ENCODE data around the gene HSP90B1.

Gene HSP90B1

DNA sequence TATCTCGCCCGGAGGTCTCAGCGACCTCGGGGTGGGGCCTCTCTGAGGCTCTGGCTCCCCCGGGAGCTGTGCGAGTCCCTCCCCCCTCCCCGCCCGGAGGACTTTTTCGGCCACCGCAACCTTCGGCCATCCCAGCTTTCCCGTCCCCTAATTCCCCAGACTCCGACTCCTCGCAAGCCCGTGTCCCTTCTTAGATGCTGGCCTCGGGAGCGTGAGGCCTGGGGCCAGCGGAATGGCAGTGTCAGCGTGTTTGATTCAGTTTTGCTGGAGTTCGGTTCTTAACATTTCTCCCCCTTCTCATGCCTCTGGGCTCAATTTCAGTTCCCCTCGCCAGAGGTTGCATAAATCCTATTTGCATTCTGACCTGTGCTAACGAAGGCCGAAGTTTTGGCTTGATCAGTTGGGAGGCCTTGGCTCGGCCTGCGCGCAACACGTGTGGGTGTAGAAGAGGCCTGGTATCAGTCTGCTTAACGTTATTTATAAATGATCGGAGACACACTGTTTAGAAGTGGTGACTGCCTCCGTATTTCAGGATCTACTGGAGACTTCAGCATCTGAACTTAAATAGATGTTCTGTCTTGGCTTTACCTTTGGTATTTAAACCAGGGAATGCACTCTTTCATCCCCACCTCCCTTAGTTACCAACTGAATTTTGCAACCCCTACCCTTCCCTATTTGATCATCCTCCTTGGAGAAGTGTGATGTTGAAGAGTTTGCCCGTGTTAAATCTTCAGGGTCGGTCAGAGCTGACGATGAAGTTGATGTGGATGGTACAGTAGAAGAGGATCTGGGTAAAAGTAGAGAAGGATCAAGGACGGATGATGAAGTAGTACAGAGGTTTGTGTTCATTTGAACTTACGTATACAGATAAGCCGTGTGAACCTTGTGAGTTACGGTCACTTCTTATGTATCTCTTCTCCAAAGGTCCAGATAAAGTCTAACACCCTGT, 851 bp downstream of the HSP90B1 start:
- no peak for DNase-seq

DNA sequence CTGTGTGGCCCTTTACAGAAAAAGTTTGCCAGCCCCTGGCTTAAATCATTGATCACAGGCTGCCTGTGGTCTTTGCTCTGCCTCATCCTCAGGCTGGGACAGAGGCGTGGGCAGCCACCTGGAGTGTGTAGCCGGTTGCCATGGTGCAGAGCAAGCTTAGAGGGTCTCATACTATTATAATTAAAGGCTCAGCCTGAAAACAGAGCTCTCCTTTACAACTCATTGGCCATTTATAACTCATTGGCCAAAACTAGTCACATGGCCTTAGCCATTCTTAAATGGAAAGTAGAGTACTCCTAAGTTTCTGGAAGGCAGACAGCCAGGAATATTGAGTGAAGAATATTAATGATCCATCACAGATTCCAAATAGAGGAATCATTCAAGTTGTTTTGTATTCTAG, 3.0 kb downstream of the HSP90B1 start:
- DNase-seq = no peak

DNA sequence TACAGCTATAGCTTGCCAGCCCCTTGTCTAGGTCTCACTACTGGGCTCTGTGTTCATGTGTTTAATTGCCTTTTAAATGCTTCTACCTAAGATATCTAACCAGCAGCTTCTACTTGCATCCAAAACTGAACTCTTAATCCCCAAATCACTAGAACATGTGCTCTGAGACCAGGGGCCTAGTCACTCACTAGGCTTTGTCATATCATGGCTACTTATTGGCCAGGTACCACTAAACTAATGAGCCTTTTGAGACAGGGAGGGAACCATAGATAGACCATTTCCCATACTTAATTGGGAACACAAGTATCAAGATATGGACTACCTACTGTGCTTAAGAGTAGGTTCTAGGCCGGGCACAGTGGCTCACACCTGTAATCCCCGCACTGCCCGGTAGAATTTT, 6.5 kb downstream of the HSP90B1 start:
- DNase-seq = no peak

DNA sequence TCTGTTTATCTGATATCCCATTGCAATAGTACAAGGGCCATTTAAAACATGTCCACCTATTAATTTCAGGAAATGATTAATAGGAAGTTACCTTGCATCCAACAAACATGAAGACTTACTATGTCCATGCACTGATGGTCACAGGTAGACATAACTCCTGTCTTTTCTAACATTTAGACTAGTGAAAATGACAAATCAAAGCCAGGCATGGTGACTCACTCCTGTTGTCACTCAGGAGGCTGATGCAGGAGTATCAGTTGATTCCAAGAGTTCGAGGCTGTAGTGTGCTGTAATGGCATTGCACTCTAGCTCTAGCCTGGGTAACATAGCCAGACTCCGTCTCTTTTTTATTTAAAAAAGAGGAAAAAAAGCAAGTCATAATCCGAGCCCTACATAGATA, 14.8 kb downstream of the HSP90B1 start:
- no peak for DNase-seq

DNA sequence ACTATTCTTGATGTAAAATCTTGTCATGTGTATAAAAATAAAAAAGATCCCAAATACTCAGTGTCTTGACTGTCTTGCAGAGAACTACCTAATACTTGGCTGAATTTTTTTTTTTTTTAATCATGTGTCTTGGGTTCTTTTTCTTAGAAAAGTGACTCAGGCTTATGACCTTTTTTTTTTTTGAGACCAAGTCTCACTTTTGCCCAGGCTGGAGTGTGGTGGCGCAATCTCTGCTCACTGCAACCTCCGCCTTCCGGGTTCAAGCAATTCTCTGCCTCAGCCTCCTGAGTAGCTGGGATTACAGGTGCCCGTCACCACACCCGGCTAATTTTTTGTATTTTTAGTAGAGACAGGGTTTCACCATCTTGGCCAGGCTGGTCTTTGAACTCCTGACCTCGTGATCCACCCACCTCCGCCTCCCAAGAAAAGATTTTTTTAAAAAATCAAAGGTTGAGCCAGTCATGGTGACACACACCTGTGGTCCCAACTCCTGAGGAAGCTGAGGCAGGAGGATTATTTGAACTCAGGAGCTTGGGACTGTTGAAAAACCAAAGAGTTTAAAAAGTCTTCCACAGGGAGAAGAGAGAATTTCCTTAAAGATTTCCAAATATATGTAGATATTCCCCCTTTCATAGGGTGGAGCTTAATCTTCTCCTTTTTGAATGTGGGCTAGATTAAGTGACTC, 17.8 kb downstream of the HSP90B1 start:
- no peak for DNase-seq

DNA sequence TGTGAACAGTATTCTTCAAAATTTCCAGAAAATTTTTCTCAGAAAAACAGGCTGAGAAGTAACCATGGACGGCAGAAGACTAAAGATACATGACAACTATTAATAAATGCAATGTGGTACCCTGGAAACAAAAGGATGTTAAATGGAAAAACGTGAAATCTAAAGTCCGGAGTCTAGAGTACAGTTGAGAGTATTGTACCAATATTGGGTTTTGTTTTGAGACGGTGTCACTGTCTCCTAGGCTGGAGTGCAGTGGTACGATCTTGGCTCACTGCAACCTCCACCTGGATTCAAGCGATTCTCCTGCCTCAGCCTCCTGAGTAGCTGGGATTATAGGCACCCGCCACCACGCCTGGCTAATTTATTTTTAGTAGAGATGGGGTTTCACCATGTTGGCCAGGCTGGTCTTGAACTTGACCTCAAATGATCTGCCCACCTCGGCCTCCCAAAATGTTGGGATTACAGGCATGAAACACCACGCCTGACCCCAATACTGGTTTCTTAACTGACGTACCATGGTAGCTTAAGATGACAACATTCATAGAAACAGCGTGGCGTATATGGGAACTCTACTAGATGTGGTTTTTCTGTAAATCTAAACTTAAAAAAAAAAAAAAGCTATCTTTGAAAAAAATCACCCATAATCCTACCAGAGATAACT, 18.7 kb downstream of the HSP90B1 start:
- no peak for DNase-seq

DNA sequence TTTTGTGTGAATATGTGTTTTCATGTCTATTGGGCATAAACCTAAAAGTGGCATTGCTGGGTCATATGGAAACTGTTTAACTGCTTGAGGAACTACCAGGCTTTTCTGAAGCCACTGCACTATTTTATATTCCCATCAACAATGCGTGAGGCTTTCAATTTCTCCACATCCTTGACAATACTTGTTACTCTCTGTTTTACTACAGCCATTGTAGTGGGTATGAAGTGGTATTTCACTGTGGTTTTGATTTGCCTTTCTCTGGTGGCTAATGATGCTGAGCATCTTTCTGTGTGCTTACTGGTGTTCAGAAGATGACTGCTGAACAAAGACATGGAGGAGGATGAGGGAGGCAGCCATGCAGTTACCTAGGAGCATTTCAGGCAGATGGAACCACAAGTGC, 22.3 kb downstream of the HSP90B1 start:
- DNase-seq = no peak

DNA sequence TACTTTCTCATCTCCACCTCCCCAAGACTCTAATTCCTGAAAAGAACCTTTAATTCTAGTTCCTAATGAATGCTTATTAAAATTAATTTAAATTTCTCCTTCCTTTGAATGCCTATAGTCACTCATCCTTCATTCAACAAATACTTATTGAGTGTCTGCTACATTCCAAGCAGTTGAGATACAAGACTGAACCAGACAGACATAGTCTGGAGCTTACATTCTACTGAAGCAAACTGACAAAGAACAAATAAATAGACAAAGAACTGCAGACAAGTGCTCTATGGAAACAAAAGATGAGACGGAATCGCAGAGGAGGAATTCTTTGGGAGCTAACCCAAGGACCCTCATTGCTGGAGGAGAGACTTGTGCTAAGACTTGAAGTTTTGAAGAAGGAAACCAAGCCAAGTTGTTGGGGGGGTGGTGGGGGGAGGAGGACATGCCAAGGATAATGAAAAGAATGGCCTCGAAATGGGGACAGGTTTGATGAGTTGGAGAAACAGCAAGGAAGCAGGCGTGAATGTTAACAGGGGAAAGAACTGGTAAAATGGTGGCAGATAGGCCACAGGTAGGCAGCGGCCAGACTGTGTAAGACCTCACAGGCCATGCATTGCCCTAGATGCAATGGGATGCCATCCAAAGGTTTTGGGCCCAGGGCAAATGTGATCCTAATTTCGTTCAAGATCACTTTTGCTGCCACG, 25.8 kb downstream of the HSP90B1 start:
- no peak for DNase-seq

DNA sequence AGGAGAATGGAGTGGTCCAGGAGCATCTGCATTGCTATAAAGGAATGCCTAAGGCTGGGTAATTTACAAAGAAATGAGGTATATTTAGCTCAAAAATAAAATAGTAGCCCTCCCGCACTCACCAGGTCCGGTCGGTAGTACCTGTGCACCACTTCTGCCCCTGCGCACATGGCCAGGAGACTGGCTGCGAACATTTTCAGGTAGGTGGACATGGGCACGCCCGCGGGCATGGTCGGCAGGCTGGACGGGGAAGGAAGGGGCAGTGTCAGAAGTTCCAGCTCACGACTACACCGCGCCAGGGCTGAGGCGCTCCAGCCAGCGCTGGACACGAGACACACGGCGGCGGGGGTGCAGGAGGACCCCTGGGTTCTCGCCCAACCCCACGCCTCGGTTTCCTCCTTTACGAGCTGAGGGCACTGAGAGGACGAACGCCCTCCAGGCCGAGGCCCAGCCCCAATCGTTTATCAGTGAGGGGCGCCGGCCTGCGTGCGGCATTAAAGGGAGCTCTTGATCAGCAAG, 26.4 kb downstream of the HSP90B1 start:
- no peak for DNase-seq

DNA sequence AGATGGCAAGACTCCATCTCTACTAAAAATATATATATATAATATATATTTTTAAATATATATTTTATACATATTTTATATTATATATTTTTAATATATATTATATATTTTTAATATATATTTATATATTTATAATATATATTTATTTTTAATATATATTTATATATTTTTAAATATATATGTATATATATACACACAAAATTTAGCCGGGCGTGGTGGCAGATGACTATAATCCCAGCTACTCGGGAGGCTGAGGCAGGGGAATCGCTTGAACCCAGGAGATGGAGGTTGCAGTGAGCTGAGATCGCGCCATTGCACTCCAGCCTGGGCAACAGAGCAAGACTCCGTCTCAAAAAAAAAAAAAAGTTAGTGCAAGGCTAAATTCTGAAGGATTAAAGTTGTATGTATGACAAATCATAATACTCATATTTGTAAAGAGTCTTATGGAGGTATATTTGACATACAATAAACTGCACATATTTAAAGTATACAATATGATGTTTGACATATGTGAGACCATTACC, 27.7 kb downstream of the HSP90B1 start:
- DNase-seq = no peak

DNA sequence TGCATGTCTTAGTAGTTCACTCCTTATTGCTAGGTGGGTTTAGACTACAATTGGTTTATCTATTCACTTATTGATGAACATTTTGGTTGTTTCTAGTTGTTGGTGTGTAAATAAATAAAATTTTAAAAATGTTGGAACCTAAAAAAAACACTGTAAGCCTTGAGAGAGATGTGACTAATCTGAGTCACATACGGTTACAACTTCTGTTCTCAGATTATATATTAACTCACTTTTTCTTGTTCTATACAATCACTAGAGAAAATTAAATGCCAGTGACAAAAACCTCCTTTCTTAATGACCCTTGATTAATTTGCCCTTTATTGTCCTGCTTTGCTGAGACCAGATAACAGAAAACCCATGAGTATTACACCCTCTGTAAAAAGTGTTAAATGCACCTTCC, 28.4 kb downstream of the HSP90B1 start:
- no peak for DNase-seq

DNA sequence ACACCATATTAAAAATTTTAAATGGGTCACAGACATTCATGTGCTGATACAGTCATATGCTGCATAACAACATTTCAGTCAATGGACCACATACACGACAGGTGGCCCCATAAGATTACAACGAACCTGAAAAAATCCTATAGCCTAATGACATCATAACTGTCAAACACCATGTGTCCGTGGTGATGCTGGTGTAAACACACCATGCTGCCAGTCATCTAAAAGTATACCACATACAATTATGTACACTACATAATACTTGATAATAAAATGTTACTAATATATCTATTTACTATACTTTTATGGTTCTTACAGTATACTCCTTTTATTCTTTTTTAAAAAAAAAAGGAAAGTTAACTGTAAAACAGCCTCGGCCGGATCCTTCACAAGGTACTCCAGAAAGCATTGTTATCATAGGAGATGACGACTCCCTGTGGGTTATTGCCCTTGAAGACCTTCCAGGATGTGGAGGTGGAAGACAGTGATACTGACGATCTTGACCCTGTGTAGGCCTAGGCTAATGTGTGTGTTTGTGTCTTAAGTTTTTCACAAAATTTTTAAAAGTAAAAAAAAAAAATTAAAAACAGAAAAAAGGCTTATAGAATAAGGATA, 30.5 kb downstream of the HSP90B1 start:
- DNase-seq = no peak

DNA sequence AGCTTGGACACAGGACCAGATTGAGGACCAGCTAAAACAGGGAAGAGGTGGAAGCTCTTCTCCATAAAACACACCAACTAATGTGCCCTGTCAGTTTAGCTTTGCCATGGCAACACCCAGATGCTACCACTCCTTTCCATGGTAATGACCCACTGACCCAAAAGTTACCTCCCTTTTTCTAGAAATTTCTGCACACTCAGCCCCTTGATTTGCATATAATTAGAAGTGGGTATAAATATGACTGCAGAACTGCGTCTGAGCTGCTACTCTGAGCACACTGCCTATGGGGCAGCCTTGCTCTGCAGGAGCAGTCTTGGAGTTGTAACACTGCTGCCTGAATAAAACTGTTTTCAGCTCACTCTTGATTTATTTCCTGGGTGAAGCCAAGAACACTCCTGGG, 32.3 kb downstream of the HSP90B1 start:
- DNase-seq = no peak

DNA sequence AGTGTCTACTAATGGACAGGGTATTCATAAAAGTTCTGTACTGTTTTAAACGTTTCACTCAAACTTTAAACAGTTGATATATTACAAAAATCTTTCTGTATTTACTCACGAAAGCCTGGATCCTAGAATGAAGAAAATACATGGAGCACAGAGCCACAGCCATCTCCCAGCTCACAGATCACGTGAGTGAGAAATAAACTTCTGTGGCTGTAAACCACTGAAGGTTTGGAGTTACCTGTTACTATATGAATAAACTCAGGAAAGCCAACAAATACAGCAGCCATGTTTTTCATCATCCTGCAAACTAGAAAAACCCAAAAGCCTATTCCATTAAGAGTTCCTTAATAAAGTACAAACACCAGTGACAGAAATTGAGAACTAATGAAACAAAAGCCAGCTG, 34.6 kb downstream of the HSP90B1 start:
- DNase-seq = no peak

DNA sequence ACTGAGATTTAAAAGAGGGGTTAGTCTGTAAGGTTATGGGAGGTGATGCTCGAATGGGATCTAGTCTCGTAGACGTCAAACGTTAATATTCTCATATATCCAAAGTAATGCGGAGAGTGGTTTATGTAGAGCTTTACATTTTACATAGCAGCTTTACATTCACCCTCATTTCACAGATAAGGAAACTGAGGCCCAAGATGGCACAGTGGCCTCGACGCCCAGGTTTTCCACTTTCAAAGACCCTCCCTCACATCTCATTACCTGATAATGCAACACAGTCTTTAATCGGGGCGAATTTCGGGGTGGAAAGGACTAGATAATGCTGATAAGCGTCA, 35.0 kb downstream of the HSP90B1 start:
- DNase-seq = no peak

DNA sequence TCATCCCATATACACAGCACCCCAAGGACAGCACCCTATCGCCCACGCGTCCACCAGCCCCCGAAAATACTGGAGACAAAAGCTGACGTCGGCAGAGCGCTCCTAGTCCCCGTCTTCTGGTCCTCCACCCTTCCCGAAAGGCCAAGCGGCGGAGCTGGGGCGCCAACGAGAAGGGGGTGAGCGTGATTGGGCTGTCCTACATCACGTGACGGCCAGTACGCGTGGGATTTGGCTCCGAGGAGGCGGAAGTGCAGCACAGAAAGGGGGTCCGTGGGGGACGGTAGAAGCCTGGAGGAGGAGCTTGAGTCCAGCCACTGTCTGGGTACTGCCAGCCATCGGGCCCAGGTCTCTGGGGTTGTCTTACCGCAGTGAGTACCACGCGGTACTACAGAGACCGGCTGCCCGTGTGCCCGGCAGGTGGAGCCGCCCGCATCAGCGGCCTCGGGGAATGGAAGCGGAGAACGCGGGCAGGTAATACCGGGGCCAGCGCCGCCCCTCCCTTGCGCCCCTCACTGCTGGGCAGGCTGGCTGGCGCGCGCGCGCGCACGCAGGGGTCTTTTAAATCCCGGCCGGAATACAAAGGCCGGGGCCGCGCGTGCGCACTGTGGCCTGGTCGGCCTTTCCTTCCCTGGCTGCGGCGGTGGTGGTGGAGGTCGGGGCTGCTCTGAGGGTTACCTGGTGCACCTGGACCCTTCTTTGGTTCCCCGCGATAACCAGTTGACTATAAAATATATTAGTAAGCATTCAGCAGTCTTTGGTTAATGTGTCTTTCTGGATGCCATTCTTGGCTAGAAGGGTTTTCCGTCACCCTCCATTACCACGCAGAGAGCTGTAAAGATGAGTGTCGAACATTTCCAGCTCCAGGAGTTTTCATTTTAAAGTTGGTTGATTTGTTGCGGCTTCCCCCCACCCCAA, 35.6 kb downstream of the HSP90B1 start, which contains the start of gene TDG:
Gene TDG (plus strand): TSS at position 283 of the 915 bp plus-strand sequence. CDS start 166 bp downstream, at position 449.
- DNase-seq = peak; percentile 95

DNA sequence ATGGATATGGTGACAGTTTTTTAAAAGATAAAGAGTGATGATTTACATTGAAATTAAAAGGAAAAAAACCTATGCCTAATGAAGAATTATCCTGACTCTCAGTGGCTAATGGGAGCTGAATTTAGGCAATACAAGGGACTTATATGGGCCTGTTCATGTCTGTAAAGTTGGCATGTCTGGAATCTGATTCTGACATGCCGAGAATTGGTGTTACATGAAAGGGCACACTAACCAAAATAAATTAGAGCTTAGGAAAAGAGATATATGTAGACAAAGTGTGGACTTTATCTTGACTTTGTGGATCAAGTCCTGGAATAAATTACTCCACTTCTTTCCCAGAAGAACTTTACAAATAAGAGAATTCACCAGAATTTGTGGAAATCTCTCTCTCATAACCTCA, 36.5 kb downstream of the HSP90B1 start:
- no peak for DNase-seq

DNA sequence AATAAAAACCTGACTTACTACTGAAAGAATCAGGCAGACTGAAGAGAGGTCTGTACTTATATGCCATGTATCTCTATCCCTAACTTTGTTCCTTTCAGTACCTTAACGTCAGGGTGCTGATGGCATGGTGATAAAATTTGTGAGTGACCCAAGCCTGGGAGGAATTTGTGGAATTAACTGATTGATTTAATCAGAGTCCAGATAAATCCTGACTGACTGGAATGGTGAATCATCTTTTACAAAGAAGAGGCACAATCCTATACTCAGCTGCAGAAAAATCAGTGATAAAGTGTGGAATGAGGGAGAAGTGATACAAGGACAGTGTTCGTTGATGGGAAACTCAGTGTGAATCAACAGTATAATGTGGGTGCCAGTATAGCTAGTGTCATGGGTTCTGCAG, 39.2 kb downstream of the HSP90B1 start:
- DNase-seq = no peak

DNA sequence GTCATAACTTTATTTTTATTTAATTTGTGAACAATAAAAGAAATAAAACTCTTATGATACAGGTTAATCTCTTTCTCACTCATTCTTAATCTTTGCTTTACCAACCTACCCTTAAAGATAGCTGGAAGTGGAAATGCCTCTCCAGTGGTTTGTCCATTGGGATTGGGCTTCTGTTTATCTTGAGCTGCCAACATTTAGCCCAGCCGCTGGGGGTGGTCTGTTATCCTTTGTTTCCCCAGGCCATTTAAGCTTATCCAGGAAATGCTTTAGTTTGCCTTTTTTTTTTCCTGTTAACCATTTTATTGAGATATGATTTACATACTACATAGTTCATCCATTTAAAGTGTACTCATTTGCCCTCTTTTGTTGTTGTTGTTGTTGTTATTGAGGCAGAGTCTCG, 43.7 kb downstream of the HSP90B1 start:
- DNase-seq = no peak

DNA sequence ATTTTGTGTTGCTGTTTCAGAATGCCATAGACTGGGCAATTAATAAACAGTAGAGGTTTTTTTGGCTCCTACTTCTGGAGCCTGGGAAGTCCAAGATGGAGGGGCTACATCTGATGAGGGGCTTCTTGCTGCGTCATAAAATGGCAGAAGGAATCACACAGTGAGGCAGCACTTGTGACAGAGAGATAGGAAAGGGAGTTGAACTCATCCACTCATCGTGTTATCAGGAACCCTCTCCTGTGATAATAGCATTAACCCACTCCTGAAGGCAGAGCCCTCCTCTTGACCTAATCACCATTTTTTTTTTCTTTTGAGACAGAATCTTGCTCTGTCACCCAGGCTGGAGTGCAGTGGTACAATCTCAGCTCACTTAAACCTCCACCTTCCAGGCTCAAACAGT, 45.2 kb downstream of the HSP90B1 start:
- no peak for DNase-seq

DNA sequence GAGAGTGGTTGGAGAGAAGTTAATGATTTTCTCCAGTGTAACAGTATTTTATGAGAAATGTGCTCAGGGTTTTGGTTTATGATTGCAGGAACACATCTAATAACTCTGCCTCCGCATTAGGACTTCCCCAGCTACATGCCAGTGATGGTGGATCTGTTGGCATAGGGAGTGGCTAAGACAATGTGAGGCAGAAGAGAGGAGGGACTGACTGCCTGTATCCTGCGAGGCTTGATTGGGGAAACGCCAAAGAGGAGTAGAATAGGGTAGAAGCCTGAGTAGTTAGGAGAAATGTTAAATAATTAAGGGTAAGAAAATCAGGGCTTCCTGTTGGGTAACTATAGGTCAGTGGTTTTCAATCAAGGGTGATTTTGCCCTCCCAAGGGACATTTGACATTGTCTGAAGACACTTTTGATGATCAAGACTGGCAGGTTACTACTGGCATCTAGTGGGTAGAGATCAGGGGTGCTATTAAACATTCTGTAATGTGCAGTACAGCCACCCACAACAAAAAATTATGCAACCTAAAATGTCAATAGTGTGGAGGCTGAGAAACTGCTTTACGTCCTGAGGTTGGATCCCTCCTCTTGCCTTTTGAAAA, 48.3 kb downstream of the HSP90B1 start:
- DNase-seq = no peak

Measured in NCI-H2081 treated with DMSO at 0.1 percent for 48 hours (cell line).